Articular chondrocyte of knee joint (primary cell): ENCODE measurements around the gene CREBL2. TPM values are rescaled to one million over a fixed set of nuclear protein-coding genes. Genes with fewer than 3 reads are reported as not detected.

ENCODE experiments used
- total RNA-seq: library from RNA; depleted of rRNA; stranded (reverse); fragments of >200 nt; gene quantifications from 2 replicates; pipeline ENCODE4 v1.2.3, GENCODE V29; 2012

CREBL2 gene, protein sequence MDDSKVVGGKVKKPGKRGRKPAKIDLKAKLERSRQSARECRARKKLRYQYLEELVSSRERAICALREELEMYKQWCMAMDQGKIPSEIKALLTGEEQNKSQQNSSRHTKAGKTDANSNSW
- total RNA-seq: 60.0 and 67.0 TPM in 2 replicates

DNA sequence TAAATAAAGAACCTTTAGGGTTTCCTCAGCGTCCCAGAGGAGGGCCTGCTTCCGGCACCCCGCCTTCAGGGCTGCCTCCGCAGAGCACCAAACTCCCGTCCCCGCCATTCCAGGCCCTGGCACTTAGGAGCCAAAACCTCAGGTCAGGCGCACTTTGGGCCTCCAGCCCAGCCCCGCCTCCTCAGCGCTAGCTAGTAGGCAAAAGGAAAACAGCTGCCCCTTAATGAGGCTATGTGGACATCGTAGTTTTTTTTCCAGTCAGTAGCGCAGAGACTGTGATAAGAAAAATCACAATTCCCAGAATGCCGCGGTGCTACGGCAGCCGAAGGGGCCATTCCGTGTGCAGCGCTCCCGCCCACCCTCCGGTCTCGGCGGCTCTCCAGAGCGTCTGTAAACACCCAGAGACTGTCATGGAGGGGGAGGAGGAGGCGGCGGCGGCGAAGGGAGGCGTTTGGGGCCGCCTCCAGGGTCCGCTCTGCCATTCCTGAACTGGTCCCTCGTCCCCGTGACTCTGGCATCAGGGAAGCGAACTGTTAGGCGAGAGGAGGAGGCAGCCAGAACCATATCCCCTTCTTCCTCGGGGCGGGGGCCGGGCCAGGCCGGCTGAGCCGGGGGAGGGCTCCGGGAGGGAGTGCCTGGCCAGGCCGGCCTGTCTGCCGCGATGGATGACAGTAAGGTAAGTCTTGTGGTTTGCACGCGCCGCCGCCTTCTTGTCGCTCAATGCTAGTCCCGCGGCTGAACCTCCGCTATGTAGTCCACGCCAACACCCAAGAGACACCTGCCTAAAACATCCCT is at the start of gene CREBL2:
CREBL2 (plus strand) TSS at position 365 of the 795 bp plus-strand sequence; CDS start at position 662, 297 bp downstream.

DNA sequence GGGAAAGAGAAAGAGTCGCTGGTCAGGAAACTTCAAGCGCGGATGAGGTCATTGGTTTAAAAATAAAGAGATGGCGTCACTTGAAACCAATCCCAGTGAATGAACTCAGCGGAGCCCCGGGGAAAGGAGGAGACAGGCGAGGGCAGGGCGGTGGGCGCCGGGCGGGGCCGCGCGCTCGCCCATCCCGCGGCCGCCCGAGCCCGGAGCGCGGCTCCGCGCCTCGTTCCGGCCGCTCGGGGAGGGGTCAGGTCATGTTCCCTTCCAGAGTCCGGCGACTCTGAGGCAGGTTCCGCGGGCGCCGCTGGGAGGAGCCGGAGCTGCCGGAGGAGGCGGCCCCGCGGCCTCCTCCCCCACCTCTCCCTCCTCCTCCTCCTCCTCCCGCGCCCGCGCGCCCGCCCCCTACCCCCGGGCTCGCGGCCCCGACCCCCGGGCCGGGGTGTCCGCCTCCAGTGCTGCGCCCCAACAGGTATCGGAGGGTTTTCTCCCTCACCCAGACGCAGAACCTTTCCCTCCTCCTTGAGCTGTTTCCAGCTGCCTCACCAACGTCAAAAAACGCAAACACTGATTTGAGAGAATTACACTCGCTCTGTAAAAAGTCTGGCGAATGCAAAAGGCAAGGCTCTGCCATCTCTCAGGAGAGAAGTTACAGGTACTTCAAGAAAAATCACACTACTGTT is 49.0 kb upstream of the CREBL2 start, which contains the start of gene DUSP16:
DUSP16 (minus strand) TSS at position 279 of the 677 bp plus-strand sequence. CDS start 41,765 bp downstream, outside the sequence.

Other genes with a start within 250 kb of the CREBL2 start
- gene DUSP16, start 49.0 kb upstream of the CREBL2 start, total RNA-seq: 7.7 and 10.7 TPM in 2 replicates
- gene GPR19, start 84.3 kb downstream of the CREBL2 start, total RNA-seq: 0.78 and 1.3 TPM in 2 replicates
- 34.9 and 39.9 TPM in 2 replicates for gene CDKN1B, start 105.5 kb downstream of the CREBL2 start, total RNA-seq
- 7.1 and 9.0 TPM in 2 replicates for gene APOLD1, start 173.8 kb downstream of the CREBL2 start, total RNA-seq
- gene DDX47, start 201.5 kb downstream of the CREBL2 start, total RNA-seq: 68.1 and 79.7 TPM in 2 replicates